ENCODE measurements around the gene LUC7L2. TPM values are rescaled to one million over a fixed set of nuclear protein-coding genes. Genes with fewer than 3 reads are reported as not detected.

LUC7L2 gene
- total and polyA plus RNA-seq, 2 of the 8 experiments (the other 6 are each of a cell fraction or from before 2014, with no cell fraction given): 22.9 to 67.8 TPM

- no peak overlapping the region for H2BK12ac ChIP-seq (ENCODE audit: low read depth, low read length)
- no peak overlapping the region for H2AFZ ChIP-seq (ENCODE audit: low read length)
- H3K4me3 ChIP-seq (ENCODE audit: extremely low read depth in 1 of 4, insufficient read depth in 2 of 4, low read depth in 3 of 4, low read length in 4 of 4): no peak overlapping the region
- H2AK5ac ChIP-seq (ENCODE audit: low read depth, low read length): no peak overlapping the region
- H3K27me3 ChIP-seq (replicated peaks in 1 of 4; ENCODE audit: control insufficient read depth in 3 of 4, extremely low read depth in 1 of 4, insufficient read depth in 3 of 4, low read length in 3 of 4): no peaks in the 10 kb centered on the region
- H3K4me1 ChIP-seq (replicated peaks in 1 of 4; ENCODE audit: control insufficient read depth in 3 of 4, insufficient read depth in 4 of 4, low read length in 3 of 4): no peaks in the 10 kb centered on the region
- no peak overlapping the region for H3K18ac ChIP-seq (ENCODE audit: extremely low read depth, low read length)
- no peak overlapping the region for H3K23ac ChIP-seq (ENCODE audit: insufficient read length)
- no peak overlapping the region for H2BK20ac ChIP-seq (ENCODE audit: low read length)
- no peak overlapping the region for H3K4me2 ChIP-seq (ENCODE audit: insufficient read depth in 1 of 2, low read depth in 2 of 2, low read length in 2 of 2)
- H3K79me2 ChIP-seq (ENCODE audit: control insufficient read depth in 1 of 2, insufficient read depth in 2 of 2, low read length in 2 of 2): peaks cover 0 to 64% of the 10 kb centered on the region in 2 experiments; a peak in 2 of 4 replicates
- DNase-seq (ENCODE audit: low read depth in 1 of 2, low spot score in 2 of 2): no peak
- H3K9me3 ChIP-seq (ENCODE audit: insufficient read depth in 2 of 2, low read depth in 1 of 2, low read length in 1 of 2): no peaks in the 10 kb centered on the region
- H3K23me2 ChIP-seq (ENCODE audit: low read depth, low read length): no peaks in the 10 kb centered on the region
- no peak overlapping the region for H3K9ac ChIP-seq (replicated peaks in 1 of 4; ENCODE audit: extremely low read depth in 1 of 4, low read depth in 3 of 4, low read length in 3 of 4)
- no peak for FAIRE-seq
- CTCF ChIA-PET (ENCODE audit: partially characterized antibody): interaction anchor here (0.7 to 2.7 kb wide), 3 partner anchors 15 to 72 kb away, joined by 3 to 10 read pairs (median 7); no protein-coding TSS in a partner anchor
- H3K4ac ChIP-seq (replicated peaks; ENCODE audit: insufficient read length, low read depth, low read length): no peak overlapping the region
- no peak overlapping the region for H2BK5ac ChIP-seq (ENCODE audit: low read depth, low read length)
- H4K5ac ChIP-seq (ENCODE audit: insufficient read length, low read depth, low read length): no peak overlapping the region
- H3K36me3 ChIP-seq (ENCODE audit: control insufficient read depth in 2 of 4, insufficient read depth in 4 of 4, low read length in 3 of 4): peaks cover 0 to 30% (median 2%) of the 10 kb centered on the region in 4 experiments; a peak in 2 of 8 replicates
- no peak overlapping the region for H4K91ac ChIP-seq (replicated peaks; ENCODE audit: insufficient read length, low read length)
- TF ChIP-seq ATF2 (IDR thresholded peaks at IDR 0.05; ENCODE audit: low read length): no peak
- no peak overlapping the region for H2BK120ac ChIP-seq (replicated peaks; ENCODE audit: low read depth, low read length)
- H3K14ac ChIP-seq (ENCODE audit: insufficient read length): no peak overlapping the region
- H2BK15ac ChIP-seq (ENCODE audit: low read length): no peak overlapping the region
- POLR2A ChIA-PET (ENCODE audit: partially characterized antibody): interaction anchor here (0.6 to 1.8 kb wide), 5 partner anchors 10 to 25 kb away, joined by 3 to 5 read pairs (median 3); no protein-coding TSS in a partner anchor
- 100% methylated on average over 1 of the region's 1 CpG; no CpG with 5 or more reads in 1 of the 2 experiments for WGBS, 2 experiments (ENCODE audit: extremely low coverage in 1 of 2, insufficient coverage in 1 of 2, insufficient read length in 1 of 2, insufficient replicate concordance in 2 of 2, low coverage in 1 of 2, low lambda C conversion rate in 2 of 2, missing lambda C conversion rate in 1 of 2)
- H3K27ac ChIP-seq (ENCODE audit: low read depth, low read length): no peak overlapping the region
- H4K20me1 ChIP-seq (replicated peaks in 1 of 2; ENCODE audit: control insufficient read depth in 1 of 2, insufficient read depth in 2 of 2, low read length in 2 of 2): peaks cover 3% of the 10 kb centered on the region in 2 experiments
- H3K56ac ChIP-seq (replicated peaks; ENCODE audit: insufficient read length, low read depth, low read length): no peak overlapping the region
- H3K79me1 ChIP-seq (ENCODE audit: low read depth, low read length): peaks cover 2% of the 10 kb centered on the region; the same call in 1 of the 2 replicates
- no peak overlapping the region for H4K8ac ChIP-seq (ENCODE audit: extremely low read depth, insufficient read depth, low read length)
Observed at GRCh38 chr7:139393621-139394211, 34.0 kb downstream of the LUC7L2 start.

All from H1 (cell line).